GM12878 (cell line): ENCODE data around the gene HEATR1. TPM values are rescaled to one million over a fixed set of nuclear protein-coding genes. Genes with fewer than 3 reads are reported as not detected.

Source experiments
- ATAC-seq: fragments of 200-7000 bp; cut with Tn5 transposase; 3 replicates; pipeline ENCODE4 v1.9.1; 2020; ENCODE audit warnings: mild to moderate bottlenecking, moderate library complexity
- BruUV-seq: library from RNA; stranded (reverse); fragments of 400-500 nt; replicated peaks from 2 replicates; lab custom pipeline; 2021; lab: Mats Ljungman, UMichigan
- CTCF ChIA-PET: fragments of 300-600 bp; sonication (Branson Sonifier 250); formaldehyde crosslinking; extraction: SDS; loops from one replicate; lab custom pipeline; 2021; ENCODE audit warnings: inconsistent platforms; lab: Yijun Ruan, JAX
- POLR2A ChIA-PET: fragments of 350-600 bp; formaldehyde crosslinking; extraction: SDS; loops from one replicate; lab custom pipeline; 2021; ENCODE audit warnings: inconsistent platforms; lab: Charles Lee
- RAD21 ChIA-PET: fragments of 300-600 bp; sonication (Branson Sonifier 250); formaldehyde crosslinking; loops from one replicate; lab custom pipeline; 2023; ENCODE audit warnings: antibody characterized with exemption; ENCODE audit not compliant: unreplicated experiment; lab: Charles Lee
- SMC1A ChIA-PET: fragments of 300-600 bp; sonication (Branson Sonifier 250); formaldehyde crosslinking; loops from one replicate; lab custom pipeline; 2023; ENCODE audit not compliant: unreplicated experiment, uncharacterized antibody; lab: Charles Lee
- DNase-seq: peaks from one replicate; pipeline ENCODE4 v3.0.0-alpha.2; 2011; ENCODE audit warnings: low read depth, low spot score
- FAIRE-seq: peaks from 3 replicates; lab custom pipeline; 2011; peaks lifted over from hg19 to GRCh38; lab: Jason Lieb, UNC
- H2AFZ ChIP-seq: 2 replicates; pipeline ENCODE4 v1.6.0; 2011; ENCODE audit warnings: low read depth, low read length, control low read depth; ENCODE audit not compliant: control insufficient read depth
- H3K27ac ChIP-seq: 2 replicates; pipeline ENCODE4 v1.5.1; 2011; ENCODE audit warnings: control low read depth; ENCODE audit not compliant: control insufficient read depth, insufficient read depth
- H3K27me3 ChIP-seq, 2 experiments: replicated peaks in 1 of 2; 2 replicates each; pipeline versions ENCODE4 v1.6.0 to v1.6.1; 2011; ENCODE audit warnings: low read length in 1 of 2; ENCODE audit not compliant: control insufficient read depth in 2 of 2, insufficient read depth in 2 of 2
- H3K36me3 ChIP-seq, 2 experiments: 2 replicates each; pipeline ENCODE4 v1.5.1; 2011; ENCODE audit warnings: low read length in 1 of 2; ENCODE audit not compliant: control insufficient read depth in 2 of 2, insufficient read depth in 2 of 2
- H3K4me1 ChIP-seq: 2 replicates; pipeline ENCODE4 v1.6.1; 2011; ENCODE audit warnings: mild to moderate bottlenecking, low read length, moderate library complexity, mixed read lengths; ENCODE audit not compliant: control insufficient read depth, insufficient read depth
- H3K4me2 ChIP-seq: 2 replicates; pipeline ENCODE4 v1.6.0; 2011; ENCODE audit warnings: control low read depth; ENCODE audit not compliant: control insufficient read depth, insufficient read depth
- H3K4me3 ChIP-seq: fragments of 200-600 bp; sonication (generic); 2 replicates; pipeline ENCODE4 v1.5.1; 2016
- H3K79me2 ChIP-seq: 2 replicates; pipeline ENCODE4 v1.6.0; 2011; ENCODE audit warnings: low read length; ENCODE audit not compliant: control insufficient read depth, insufficient read depth
- H3K9ac ChIP-seq: 2 replicates; pipeline ENCODE4 v1.8.0; 2011; ENCODE audit warnings: low read length, control low read depth, mixed read lengths; ENCODE audit not compliant: control insufficient read depth, insufficient read depth
- H3K9me3 ChIP-seq: replicated peaks from 3 replicates; pipeline ENCODE4 v1.5.1; 2011; ENCODE audit warnings: mild to moderate bottlenecking, low read length; ENCODE audit not compliant: control insufficient read depth, insufficient read depth
- H4K20me1 ChIP-seq: 2 replicates; pipeline ENCODE4 v1.6.0; 2011; ENCODE audit not compliant: control insufficient read depth, insufficient read depth
- ATF2 ChIP-seq: IDR thresholded peaks from 2 replicates; pipeline ENCODE4 v1.6.1; 2012; ENCODE audit warnings: low read length, inconsistent platforms
- BCLAF1 ChIP-seq: fragments of 450-650 bp; IDR thresholded peaks from 2 replicates; pipeline ENCODE4 v1.6.1; 2017; ENCODE audit warnings: antibody characterized with exemption, mild to moderate bottlenecking, moderate library complexity
- HDGF ChIP-seq: fragments of 450-650 bp; IDR thresholded peaks from 2 replicates; pipeline ENCODE4 v1.6.1; 2016; ENCODE audit warnings: antibody characterized with exemption
- JUNB ChIP-seq: IDR thresholded peaks from 2 replicates; pipeline ENCODE4 v1.6.1; 2016; ENCODE audit warnings: antibody characterized with exemption, mild to moderate bottlenecking
- MTA2 ChIP-seq: fragments of 450-650 bp; IDR thresholded peaks from 2 replicates; pipeline ENCODE4 v1.6.1; 2016; ENCODE audit warnings: low read depth, mild to moderate bottlenecking, moderate library complexity
- RFX5 ChIP-seq: IDR thresholded peaks from 2 replicates; pipeline ENCODE4 v1.6.1; 2011; ENCODE audit warnings: low read depth, low read length, improper control_type of control experiment
- RUNX3 ChIP-seq: IDR thresholded peaks from 2 replicates; pipeline ENCODE4 v1.6.1; 2012; ENCODE audit warnings: low read length, inconsistent platforms
- SKIL ChIP-seq: fragments of 450-650 bp; IDR thresholded peaks from 2 replicates; pipeline ENCODE4 v1.6.1; 2017; ENCODE audit warnings: mild to moderate bottlenecking, low read depth, inconsistent platforms; ENCODE audit not compliant: poor library complexity, severe bottlenecking
- TCF12 ChIP-seq: IDR thresholded peaks from 2 replicates; pipeline ENCODE4 v1.6.1; 2011; ENCODE audit warnings: low read depth, mild to moderate bottlenecking, low read length
- USF2 ChIP-seq: IDR thresholded peaks from 2 replicates; pipeline ENCODE4 v1.6.1; 2011; ENCODE audit warnings: low read depth, low read length, improper control_type of control experiment, borderline replicate concordance
- ZBTB4 ChIP-seq: fragments of 450-650 bp; formaldehyde crosslinking; IDR thresholded peaks from 2 replicates; pipeline ENCODE4 v1.4.0; 2022; ENCODE audit warnings: mild to moderate bottlenecking, moderate library complexity
- WGBS: methylation state at CpG from one replicate; pipeline ENCODE4 v1.1.6; 2016; ENCODE audit warnings: low lambda C conversion rate; ENCODE audit not compliant: insufficient replicate concordance, insufficient coverage; ENCODE audit errors: missing lambda C conversion rate; 5-methylcytosine and 5-hydroxymethylcytosine counted together
- in situ Hi-C: fragments of 300-500 bp; cut with MboI; formaldehyde crosslinking; loops from 9 replicates; pipeline ENCODE4 v1.14.3; 2018; ENCODE audit warnings: mixed read lengths
- intact Hi-C: fragments of 100-400 bp; cut with micrococcal nuclease; formaldehyde crosslinking; loops from one replicate; pipeline ENCODE4 v1.14.2; 2022; ENCODE audit not compliant: unreplicated experiment
- polyA plus RNA-seq, 11 experiments: library from polyadenylated mRNA; depleted of rRNA in 4 of 11; unstranded in 6 of 11; stranded (reverse) in 5 of 11; fragments of >200 nt; fragmentation: Nextera tagmentation in 4 of 11; fragmentation: Illumina TruSeq in 1 of 11; extraction: Ambion mirVana in 4 of 11; extraction: Trizol in 1 of 11; gene quantifications; 1 replicate in 1 of 11; 2 replicates in 10 of 11; pipeline versions ENCODE4 v1.2.1 to v1.2.3, GENCODE V29; 2011 to 2016; ENCODE audit warnings: inconsistent platforms in 2 of 11, missing spikeins in 2 of 11, low read depth in 1 of 11
- total RNA-seq, 4 experiments: library from RNA; depleted of rRNA in 3 of 4; stranded (reverse); fragments of >200 nt in 3 of 4; fragmentation: Illumina TruSeq in 1 of 4; extraction: Trizol in 1 of 4; gene quantifications; 2 replicates each; pipeline versions ENCODE4 v1.2.1 to v1.2.3, GENCODE V29; 2013 to 2021

The HEATR1 gene
- total and polyA plus RNA-seq, 10 of the 15 experiments (the other 5 are each of a cell fraction or from before 2014, with no cell fraction given), result 8.6 to 72.3 (median 41.9) TPM

GRCh38 chr1:236558081-236558480 lies 46.2 kb downstream of the HEATR1 start (continued):
- TF ChIP-seq TCF12, result no peak
- no peak for TF ChIP-seq HDGF
- no peak for TF ChIP-seq MTA2

GRCh38 chr1:236556606-236557005 lies 47.7 kb downstream of the HEATR1 start:
- SMC1A ChIA-PET, result no interaction called here
- Histone ChIP-seq H2AFZ (no peak overlapping the region), H3K27me3 (no peaks in the 10 kb centered on the region), H4K20me1 (no peaks in the 10 kb centered on the region), H3K9me3 (no peaks in the 10 kb centered on the region), H3K36me3 (peaks cover 14 to 50% of the 10 kb centered on the region in 2 experiments), H3K4me3 (no peak overlapping the region), H3K27ac (no peak overlapping the region), H3K79me2 (no peaks in the 10 kb centered on the region), H3K4me2 (no peak overlapping the region), H3K4me1 (no peaks in the 10 kb centered on the region), H3K9ac (no peak overlapping the region)
- POLR2A ChIA-PET, result no interaction called here
- no peak for DNase-seq
- CTCF ChIA-PET, result no interaction called here
- RAD21 ChIA-PET, result no interaction called here
- no TSS peak for BruUV-seq
- WGBS, result over 99% methylated on average over 7 of the region's 7 CpGs
- ATAC-seq, result no peak
- in situ Hi-C loops, result no loop called here
- intact Hi-C loops, result no loop called here
- no peak for FAIRE-seq
- TF ChIP-seq SKIL (no peak), RFX5 (no peak), ZBTB4 (CRISPR knock-in tag) (no peak), USF2 (no peak), BCLAF1 (no peak), ATF2 (no peak), RUNX3 (no peak), JUNB (no peak)
